Stomach (tissue), 4 donors: ENCODE results near the gene OARD1.

Experiments
- EP300 ChIP-seq: sonication (generic); formaldehyde crosslinking; IDR thresholded peaks from one replicate; pipeline ENCODE4 v1.6.1; 2017; ENCODE audit warnings: antibody characterized with exemption
- POLR2A ChIP-seq, 4 donors: fragments of 450-650 bp; IDR thresholded peaks; one replicate each; pipeline ENCODE4 v1.6.1; 2016; ENCODE audit warnings: antibody characterized with exemption in 4 of 4, control low read depth in 2 of 4, mild to moderate bottlenecking in 1 of 4, moderate library complexity in 1 of 4
- TF ChIP-seq, protein P1 (sequence below), 7 experiments: fragments of 450-650 bp in 4 of 7; fragments of 200-600 bp in 3 of 7; sonication (generic) in 3 of 7; IDR thresholded peaks; one replicate each; pipeline ENCODE4 v1.5.1; 2016 to 2019; ENCODE audit warnings: antibody characterized with exemption in 7 of 7, control low read depth in 2 of 7, mild to moderate bottlenecking in 1 of 7

- TF ChIP-seq, protein P1, sequence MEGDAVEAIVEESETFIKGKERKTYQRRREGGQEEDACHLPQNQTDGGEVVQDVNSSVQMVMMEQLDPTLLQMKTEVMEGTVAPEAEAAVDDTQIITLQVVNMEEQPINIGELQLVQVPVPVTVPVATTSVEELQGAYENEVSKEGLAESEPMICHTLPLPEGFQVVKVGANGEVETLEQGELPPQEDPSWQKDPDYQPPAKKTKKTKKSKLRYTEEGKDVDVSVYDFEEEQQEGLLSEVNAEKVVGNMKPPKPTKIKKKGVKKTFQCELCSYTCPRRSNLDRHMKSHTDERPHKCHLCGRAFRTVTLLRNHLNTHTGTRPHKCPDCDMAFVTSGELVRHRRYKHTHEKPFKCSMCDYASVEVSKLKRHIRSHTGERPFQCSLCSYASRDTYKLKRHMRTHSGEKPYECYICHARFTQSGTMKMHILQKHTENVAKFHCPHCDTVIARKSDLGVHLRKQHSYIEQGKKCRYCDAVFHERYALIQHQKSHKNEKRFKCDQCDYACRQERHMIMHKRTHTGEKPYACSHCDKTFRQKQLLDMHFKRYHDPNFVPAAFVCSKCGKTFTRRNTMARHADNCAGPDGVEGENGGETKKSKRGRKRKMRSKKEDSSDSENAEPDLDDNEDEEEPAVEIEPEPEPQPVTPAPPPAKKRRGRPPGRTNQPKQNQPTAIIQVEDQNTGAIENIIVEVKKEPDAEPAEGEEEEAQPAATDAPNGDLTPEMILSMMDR (IDR thresholded peaks at IDR 0.05) = no peak
- TF ChIP-seq POLR2A (IDR thresholded peaks at IDR 0.05) (no peak), EP300 (no peak)
Observed at GRCh38 chr6:41072836-41073202, 663 bp upstream of the OARD1 start, which contains the start of gene NFYA.
